ENCODE results near the gene SOCS4.

Gene SOCS4

DNA sequence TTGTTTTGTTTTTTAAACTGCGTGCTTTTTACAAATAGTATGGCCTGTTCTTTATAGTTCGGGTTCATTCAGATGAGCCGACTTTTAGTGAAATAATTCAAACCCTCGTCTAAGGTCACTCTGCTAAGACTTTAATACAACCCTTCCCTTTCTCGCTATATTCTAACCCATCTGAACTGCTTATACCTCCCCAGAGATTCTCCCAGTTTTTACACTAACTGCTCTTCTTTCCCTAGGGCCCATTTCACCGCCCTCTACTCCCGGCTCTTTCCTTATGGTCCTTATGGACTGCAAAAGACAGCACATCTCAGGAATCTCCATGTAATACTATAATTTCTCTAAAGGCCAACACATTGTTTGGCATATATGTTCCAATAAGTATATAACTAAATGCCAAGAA is 26.5 kb downstream of the SOCS4 start:
- TF ChIP-seq, protein P1, sequence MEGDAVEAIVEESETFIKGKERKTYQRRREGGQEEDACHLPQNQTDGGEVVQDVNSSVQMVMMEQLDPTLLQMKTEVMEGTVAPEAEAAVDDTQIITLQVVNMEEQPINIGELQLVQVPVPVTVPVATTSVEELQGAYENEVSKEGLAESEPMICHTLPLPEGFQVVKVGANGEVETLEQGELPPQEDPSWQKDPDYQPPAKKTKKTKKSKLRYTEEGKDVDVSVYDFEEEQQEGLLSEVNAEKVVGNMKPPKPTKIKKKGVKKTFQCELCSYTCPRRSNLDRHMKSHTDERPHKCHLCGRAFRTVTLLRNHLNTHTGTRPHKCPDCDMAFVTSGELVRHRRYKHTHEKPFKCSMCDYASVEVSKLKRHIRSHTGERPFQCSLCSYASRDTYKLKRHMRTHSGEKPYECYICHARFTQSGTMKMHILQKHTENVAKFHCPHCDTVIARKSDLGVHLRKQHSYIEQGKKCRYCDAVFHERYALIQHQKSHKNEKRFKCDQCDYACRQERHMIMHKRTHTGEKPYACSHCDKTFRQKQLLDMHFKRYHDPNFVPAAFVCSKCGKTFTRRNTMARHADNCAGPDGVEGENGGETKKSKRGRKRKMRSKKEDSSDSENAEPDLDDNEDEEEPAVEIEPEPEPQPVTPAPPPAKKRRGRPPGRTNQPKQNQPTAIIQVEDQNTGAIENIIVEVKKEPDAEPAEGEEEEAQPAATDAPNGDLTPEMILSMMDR (IDR thresholded peaks at IDR 0.05): no peak

- TF ChIP-seq, protein P1 (IDR thresholded peaks at IDR 0.05): no peak
Observed at GRCh38 chr14:55054098-55054497, 27.1 kb downstream of the SOCS4 start.

GRCh38 chr14:55057919-55058318 is 30.9 kb downstream of the SOCS4 start:
- TF ChIP-seq, protein P1 (IDR thresholded peaks at IDR 0.05): no peak

DNA sequence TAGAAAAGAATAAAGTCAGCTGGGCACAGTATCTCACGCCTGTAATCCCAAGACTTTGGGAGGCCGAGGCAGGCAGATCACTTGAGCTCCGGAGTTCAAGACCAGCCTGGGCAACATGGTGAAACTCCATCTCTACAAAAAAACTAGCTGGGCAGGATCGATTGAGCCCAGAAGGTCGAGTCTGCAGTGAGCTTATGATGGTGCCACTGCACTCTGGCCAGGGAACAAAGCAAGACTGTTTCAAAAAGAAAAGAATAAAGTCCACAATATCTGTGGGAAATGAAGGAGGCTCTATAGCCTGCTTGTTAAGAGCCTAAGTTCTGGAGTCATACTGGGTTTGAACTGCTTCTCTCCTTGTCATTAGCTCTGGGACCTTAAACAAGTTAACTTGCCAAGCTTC is 32.3 kb downstream of the SOCS4 start:
- TF ChIP-seq, protein P1 (IDR thresholded peaks at IDR 0.05): no peak

- TF ChIP-seq, protein P1 (IDR thresholded peaks at IDR 0.05): no peak
Observed at GRCh38 chr14:55062517-55063351, 35.7 kb downstream of the SOCS4 start.

DNA sequence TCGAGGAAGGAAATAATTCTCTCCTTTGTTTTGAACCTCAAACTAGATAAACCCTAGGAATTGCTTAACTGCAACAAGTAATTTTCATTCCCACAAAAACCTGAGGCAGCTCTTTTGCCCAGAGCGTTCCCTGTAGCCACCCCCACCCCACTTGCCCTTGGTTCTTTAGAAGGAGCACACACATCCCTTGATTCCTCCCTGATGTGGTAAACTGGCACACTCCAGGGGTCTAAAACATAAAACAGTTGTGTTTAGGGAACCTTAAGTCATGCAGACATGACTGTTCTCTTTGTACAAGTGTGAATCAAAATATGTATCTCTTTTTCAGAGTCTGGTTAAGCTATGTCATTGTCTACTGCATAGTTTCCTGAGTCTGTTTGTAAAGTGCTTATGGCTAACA is 38.4 kb downstream of the SOCS4 start:
- TF ChIP-seq, protein P1 (IDR thresholded peaks at IDR 0.05): no peak

DNA sequence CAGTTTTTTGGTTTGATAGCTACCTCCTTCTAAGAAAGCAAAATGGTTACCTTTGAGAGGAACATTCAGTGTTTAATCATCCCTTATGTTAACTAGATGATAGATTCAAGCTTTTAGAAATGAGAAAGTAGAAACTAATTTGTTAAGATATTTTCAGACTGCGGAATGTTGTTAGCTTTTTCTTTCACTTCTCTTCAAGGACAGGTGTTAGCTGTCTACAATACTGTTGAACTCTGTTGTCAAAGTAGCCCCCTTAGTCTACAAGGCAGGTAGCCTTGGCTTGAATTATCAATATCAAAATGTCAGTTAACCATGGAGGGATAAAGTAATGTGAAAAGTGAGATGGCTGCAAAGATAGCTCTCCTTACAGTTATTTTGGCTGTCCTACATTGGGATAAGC is 39.2 kb downstream of the SOCS4 start:
- TF ChIP-seq, protein P1 (IDR thresholded peaks at IDR 0.05): no peak

Data from LNCAP (cell line).